Activated CD8-positive, alpha-beta memory T cell treated with anti-CD3 and anti-CD28 coated beads for 48 hours (primary cell): Measurements from ENCODE around the gene GTSE1.

Experiments used
- DNase-seq, 3 experiments: peaks; one replicate each; pipeline ENCODE4 v3.0.0-alpha.2; 2020; ENCODE audit warnings: low read depth in 2 of 3, low spot score in 2 of 3

The GTSE1 gene

DNA sequence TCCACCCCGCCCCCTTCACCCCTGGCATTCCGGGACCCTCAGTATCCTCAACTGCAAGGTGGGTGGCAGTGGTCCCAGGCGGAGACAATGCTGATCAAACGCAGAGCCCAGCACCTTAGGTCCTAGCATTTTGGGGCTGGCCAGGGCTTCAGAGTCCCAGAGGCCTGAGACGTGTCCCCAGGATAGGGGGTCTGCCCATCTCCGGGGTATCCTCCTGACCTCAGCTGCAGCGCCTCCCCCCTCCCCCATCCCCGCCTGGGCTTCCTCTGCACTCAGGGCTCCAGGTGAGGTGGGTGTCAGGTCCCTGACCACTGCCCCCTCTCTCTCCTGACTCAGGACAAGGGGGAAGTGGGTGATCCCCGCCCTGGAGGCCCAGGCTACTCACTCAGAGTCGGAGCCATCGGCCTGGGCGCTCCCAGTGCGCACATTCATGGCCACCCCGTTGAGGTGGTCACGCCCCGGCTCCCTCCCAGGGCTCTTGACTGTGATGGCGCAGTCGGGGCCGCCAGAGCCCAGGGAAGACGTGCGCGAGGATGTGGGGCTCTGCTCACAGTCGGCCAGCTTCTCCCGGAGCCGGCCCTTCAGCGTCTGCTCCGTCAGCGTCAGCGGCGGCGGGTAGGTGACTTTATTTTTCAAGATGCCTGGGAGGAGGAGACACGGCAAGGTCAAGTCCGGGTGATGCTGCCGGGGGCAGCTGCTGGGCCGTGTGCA, 67.1 kb downstream of the GTSE1 start:
- DNase-seq, result no peak

DNA sequence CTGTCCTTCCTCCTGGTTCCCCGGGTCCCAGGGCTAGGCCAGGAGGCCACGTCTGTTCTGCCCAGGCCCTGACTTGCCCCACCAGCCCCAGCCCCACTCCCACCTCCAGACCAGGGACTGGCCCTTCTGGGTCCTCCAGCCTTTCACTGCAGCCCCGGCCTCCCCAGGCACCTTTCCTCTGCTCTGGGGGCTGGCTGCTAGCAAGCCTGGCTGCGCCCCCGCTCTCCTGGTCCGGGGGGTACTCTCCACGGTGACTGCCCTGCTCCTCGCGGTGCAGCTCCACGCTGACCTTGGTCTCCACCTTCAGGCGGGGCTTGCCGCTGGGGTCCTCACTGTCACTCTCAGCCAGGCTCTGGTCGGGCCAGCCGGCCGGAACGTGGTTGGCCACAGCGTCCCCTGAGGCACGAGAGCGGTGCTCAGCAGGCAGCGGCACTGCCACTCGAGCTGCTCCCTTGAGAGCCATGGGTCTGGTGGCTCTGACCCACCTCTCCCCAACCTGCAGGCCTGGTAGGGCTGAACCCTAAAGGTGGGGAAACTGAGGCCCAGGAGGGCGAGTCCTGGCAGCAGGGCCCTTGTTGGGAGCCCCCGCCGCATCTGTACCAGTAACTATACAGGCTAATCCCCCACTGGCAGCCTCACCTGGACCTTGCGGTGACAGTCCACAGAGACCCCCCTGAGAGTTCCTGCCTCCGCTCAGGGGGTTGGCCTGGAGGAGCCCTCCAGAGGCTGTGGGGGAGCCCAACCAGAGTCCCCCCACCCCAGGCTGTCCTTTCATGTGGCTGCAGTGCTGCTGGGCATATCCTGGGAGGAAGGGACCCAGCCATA, 67.9 kb downstream of the GTSE1 start:
- DNase-seq, result no peak

DNA sequence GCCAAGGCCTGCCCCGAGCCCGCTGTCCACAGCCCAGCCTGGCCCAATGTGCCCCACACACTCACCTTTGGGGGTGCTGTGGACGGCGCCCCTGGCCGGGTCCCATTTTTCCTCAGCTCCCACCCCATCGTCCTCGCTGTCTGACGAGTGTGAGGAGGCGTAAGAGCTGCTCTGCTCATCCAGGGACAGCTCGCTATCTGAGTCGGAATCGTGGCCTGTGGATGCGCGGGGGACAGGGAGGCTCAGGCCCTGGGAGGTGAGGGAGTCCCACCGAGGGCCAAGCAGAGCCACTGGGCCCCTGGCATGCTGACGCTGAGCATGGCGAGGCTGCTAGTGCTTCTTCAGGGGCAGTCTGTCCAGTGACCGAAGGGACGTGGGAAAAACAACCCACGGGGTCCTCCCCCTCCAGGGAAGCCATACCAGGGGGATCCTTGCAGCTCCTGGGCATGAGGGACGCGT, 68.5 kb downstream of the GTSE1 start:
- no peak for DNase-seq

- no peak for DNase-seq
Observed at GRCh38 chr22:46366327-46366731, 69.7 kb downstream of the GTSE1 start.

- no peak for DNase-seq
Observed at GRCh38 chr22:46366801-46367706, 70.4 kb downstream of the GTSE1 start.

DNA sequence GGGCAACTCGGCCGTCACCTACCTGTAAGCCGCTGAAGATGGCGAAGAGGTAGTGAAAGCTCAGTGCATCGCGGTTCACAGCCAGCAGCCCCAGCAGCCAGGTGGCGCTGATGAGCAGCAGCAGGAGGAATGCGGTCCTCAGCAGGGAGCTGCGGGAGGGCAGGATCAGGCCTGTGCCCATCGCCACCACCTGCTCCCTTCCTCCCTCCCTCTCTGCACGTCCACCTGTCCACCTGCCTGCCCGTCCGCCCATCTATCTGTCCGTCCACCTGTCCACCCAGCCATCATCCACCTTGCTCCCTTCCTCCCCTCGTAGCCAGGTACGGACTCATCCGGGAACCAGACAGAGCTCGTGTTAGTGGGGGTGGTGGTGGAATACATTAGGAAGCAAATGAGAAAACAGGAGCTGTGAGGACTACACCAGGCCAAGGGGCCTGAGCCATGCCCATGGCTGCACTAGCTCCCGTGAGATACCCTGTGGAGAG, 71.1 kb downstream of the GTSE1 start:
- peak; percentile 24 to 60 (median 42) for DNase-seq

GRCh38 chr22:46368422-46368821, 71.8 kb downstream of the GTSE1 start:
- no peak for DNase-seq

GRCh38 chr22:46368871-46369715, 72.4 kb downstream of the GTSE1 start:
- no peak for DNase-seq

GRCh38 chr22:46369716-46370583, 73.3 kb downstream of the GTSE1 start:
- DNase-seq, result no peak

DNA sequence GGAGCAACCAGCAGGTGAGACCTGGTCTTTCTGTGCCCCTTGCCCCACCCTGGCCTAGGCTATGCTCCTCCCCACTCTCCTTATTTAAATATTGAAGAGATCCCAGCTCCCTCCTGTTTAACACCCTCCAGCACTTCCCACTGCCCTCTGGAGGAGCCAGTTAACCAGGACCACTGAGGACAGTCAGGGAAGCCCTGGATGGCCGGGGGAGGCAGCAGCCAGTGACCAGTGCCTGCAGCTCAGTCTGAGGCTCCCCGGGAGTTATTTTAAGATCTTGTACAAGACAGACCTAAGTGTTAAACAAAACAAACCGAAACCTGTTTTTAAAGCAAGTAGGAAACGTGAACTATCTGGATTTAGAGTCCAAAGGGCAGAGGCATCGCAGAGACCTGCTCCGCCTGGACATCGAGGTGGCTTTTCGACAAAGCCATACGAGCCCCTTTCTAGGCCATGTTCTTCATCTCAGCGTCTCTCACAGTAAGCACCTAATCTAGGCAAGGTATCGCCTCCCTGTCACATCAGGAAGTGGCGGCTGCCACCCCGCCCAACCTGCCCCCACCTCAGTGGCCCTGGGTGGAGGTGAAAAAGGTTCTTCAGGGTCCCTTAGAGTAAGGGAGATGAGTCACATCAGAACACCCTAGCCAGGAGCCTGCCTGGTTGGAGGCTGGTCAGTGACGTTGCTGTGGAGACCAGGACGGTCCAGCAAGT, 74.1 kb downstream of the GTSE1 start:
- no peak for DNase-seq

GRCh38 chr22:46371623-46372226, 75.1 kb downstream of the GTSE1 start:
- no peak for DNase-seq

GRCh38 chr22:46372686-46373085, 76.0 kb downstream of the GTSE1 start:
- DNase-seq, result no peak

DNA sequence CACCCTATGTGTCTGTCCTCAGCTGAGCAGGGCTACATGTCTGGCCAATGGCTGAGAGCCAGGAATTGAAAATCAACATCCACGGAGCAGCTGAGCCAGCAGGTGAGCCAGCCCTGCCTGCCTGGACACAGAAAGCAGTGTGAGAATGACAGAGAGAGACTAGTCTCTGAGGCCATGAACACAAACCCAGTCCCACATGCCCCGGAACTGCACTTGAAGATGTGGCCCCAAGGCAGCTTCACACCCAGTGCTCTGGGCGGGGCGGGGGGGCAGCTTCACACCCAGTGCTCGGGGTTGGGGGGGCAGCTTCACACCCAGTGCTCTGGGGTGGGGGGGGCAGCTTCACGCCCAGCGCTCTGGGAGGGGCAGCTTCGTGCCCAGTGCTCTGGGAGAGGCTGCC, 76.5 kb downstream of the GTSE1 start:
- DNase-seq, result no peak

GRCh38 chr22:46373921-46374662, 77.4 kb downstream of the GTSE1 start:
- no peak for DNase-seq

GRCh38 chr22:46374663-46375474, 78.2 kb downstream of the GTSE1 start:
- no peak for DNase-seq

- no peak for DNase-seq
Observed at GRCh38 chr22:46376111-46376510, 79.4 kb downstream of the GTSE1 start.
